Fibroblast of lung (primary cell): ENCODE measurements around the gene MSI2.

Source experiments
- CTCF ChIP-seq, 2 donors: IDR thresholded peaks in 1 of 2; conservative IDR thresholded peaks in 1 of 2; 1 replicate in 1 of 2; 2 replicates in 1 of 2; pipeline ENCODE4 v1.5.1; 2011 to 2012; ENCODE audit warnings: low read length in 2 of 2, control low read depth in 1 of 2, inconsistent platforms in 1 of 2, low read depth in 1 of 2, mild to moderate bottlenecking in 1 of 2
- EZH2 ChIP-seq: IDR thresholded peaks from 2 replicates; pipeline ENCODE4 v1.5.1; 2012; ENCODE audit warnings: low read length, control low read depth, mild to moderate bottlenecking; ENCODE audit errors: missing control alignments

- TF ChIP-seq CTCF (conservative IDR thresholded peaks at IDR 0.05 in 1 of 2, IDR thresholded peaks at IDR 0.05 in 1 of 2; ENCODE audit: low read depth in 1 of 2, low read length in 2 of 2) (no peak), EZH2 (no peak)
These were observed 350.0 kb downstream of the MSI2 start for GRCh38 chr17:57606111-57606875.
